GM18498 (cell line): Measurements from ENCODE around the gene UVSSA.
"Not testable (repeated sequence)": the region's sequence is repeated elsewhere in the genome, so short reads cannot be mapped to it uniquely, and the experiment has no call there.

Experiments
- ATAC-seq: cut with Tn5 transposase; IDR thresholded peaks from one replicate; pipeline ENCODE4 v1.9.1; 2021; ENCODE audit warnings: mild to moderate bottlenecking, moderate library complexity; ENCODE audit not compliant: unreplicated experiment

The UVSSA gene

DNA sequence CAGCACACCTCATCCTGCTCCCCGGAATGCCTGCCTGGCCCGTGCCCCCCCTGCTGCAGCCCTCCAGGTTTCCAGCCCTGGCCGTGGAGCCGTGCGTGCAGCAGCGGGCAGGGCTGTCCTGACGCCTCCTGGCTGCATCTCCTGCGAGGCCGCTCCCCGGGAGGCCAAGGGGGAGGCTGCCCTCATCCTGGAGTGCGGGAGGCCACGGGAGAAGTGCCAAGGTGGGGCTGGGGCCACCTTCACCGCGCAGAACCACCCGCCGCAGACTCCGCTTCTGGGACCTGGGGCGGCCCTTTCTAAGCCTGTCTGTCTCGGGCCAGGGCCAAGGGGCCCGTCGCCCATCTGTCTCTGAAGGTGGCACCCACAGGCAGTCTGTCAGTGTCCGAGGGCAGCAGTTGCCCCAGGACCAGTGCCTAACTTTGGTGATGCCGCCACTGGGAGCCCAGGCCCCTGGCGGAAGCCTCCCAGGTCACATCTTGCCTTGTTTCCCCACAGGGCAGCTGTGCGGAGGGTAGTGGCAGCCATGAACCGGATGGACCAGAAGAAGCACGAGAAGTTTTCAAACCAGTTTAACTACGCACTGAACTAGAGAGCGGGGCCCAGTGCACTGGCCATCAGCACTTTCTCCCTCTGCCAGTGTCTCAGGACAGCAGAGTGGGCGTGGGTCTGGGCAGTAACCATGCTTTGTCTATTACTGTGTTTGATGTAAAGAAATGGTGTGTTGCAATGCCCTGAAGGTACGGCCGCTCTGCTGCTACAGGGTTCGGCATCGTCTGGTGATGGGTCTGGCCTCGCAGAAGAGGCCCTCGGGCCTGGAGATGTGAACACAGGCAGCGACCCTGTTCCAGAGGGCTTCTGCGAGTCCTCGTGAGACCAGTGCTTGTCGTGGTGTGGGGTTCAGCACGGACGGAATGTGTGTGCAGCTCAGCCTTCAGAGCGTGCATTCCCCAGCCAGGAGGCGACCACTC is 38.6 kb downstream of the UVSSA start:
- no peak for ATAC-seq

- ATAC-seq: not testable (repeated sequence)
Measured at GRCh38 chr4:1393363-1393762, 46.4 kb downstream of the UVSSA start.

- ATAC-seq: no peak
Measured at GRCh38 chr4:1393866-1394265, 46.9 kb downstream of the UVSSA start.

- ATAC-seq: not testable (repeated sequence)
Measured at GRCh38 chr4:1394554-1395388, 47.8 kb downstream of the UVSSA start.

- ATAC-seq: not testable (repeated sequence)
Measured at GRCh38 chr4:1395389-1395820, 48.4 kb downstream of the UVSSA start.

GRCh38 chr4:1395941-1396805 is 49.2 kb downstream of the UVSSA start:
- ATAC-seq: no peak

- no peak for ATAC-seq
Measured at GRCh38 chr4:1396806-1397455, 49.9 kb downstream of the UVSSA start.

- no peak for ATAC-seq
Measured at GRCh38 chr4:1398681-1399507, 51.9 kb downstream of the UVSSA start.

DNA sequence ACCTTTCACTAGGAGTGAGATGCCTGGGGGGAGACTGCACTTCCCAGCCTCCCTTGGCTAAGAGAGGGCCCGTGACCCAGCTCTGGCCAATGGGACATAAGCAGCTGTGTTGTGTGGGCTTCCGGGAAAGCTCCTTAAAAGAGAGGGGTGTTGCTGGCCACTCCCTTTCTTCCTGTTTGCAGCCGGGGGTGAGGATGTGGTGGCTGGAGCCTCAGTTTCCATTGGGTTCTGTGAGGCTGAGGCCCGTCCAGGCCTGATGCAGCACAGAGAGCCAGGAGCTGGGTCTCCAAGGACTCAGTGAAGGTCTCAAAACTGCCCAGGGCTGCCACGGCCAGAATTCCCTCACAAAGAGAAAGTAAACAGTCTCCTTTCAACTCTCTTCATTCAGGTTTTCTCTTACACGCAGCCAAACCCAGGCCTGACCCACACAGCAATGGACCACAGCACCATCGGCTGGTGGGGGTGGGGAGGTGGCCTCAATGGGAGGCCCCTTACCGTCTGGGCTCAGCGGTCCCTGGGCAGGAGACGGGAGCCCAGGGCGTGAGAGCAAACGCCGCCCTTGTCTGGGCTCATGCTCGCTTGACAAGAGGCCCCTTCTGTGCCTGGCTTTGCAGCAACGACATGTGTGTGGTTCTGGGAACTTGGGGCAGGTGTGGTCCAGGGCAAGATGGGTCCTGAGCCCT is 52.6 kb downstream of the UVSSA start:
- ATAC-seq: no peak

DNA sequence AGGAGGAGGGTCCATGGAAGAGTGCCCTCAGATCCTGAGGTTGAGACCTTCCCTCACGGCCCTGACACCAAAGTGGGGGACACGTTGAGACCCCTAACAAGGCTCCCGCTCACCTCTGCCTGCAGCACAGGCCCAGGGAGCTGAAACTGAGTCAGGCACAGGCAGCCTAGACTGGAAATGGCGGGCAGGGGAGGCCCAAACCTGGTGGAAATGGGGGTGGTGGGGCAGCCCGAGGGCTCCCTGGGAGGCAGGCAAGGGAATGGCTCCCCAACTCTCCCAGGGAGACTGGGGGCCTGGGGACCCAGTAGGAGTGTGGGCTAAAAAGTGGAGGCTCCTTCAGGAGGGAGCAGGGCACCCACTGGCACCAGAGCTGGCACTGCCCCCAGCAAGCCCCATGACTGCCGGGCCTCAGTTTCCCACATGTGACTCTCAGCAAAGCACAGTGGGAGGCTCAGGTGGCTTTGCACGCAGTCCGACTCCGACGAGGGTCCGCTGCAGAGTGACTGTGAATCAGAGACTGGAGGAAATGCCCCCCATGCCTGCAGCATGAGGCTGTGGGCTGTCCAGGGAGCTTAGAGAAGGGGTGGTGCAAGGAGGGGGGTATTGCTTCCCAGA is 53.3 kb downstream of the UVSSA start:
- ATAC-seq: no peak

GRCh38 chr4:1400831-1401408 is 53.9 kb downstream of the UVSSA start:
- no peak for ATAC-seq

GRCh38 chr4:1401409-1402020 is 54.5 kb downstream of the UVSSA start:
- ATAC-seq: no peak

DNA sequence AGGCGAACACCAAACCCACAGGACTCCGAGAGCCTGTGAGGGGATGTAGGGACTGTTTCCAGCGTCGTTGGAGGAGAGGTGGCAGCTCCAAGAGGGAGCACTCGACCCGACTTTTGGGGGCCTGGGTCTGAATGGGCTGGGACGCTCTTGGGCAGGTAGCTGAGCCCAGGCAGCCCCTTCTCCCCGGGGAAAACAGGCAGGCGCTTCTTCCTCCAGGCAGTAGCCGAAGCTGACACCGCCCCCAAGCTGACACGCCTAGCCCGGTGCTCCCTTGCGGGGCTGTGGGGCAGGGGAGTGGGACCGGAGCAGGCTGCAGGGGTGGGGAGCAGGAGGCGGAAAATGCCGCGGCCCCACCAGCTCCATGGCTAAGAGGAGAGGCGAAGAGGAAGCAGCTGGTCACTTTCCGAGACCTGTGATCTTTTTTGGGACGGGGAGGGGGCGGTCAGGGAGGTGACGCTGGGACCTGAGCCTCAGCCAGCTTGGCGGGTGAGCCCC is 55.1 kb downstream of the UVSSA start:
- no peak for ATAC-seq

- ATAC-seq: no peak
Measured at GRCh38 chr4:1402516-1403091, 55.6 kb downstream of the UVSSA start.

DNA sequence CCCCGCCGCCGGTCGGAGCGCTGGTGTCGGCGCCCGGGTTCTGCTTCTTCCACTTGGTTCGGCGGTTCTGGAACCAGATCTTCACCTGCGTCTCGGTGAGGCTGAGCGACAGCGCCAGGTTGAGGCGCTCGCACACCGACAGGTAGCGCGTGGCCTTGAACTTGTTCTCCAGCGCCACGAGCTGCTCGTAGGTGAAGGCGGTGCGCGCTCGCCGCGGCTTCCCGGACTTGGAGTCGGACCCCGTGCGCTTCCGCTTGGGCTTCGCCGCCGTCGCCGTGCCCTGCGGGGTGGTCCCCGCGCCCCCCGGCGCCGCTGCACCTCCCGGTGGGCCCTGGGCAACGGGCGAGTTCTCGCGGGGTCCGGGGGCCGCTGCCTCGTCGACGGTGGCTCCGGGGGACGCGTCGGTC is 56.2 kb downstream of the UVSSA start:
- no peak for ATAC-seq

DNA sequence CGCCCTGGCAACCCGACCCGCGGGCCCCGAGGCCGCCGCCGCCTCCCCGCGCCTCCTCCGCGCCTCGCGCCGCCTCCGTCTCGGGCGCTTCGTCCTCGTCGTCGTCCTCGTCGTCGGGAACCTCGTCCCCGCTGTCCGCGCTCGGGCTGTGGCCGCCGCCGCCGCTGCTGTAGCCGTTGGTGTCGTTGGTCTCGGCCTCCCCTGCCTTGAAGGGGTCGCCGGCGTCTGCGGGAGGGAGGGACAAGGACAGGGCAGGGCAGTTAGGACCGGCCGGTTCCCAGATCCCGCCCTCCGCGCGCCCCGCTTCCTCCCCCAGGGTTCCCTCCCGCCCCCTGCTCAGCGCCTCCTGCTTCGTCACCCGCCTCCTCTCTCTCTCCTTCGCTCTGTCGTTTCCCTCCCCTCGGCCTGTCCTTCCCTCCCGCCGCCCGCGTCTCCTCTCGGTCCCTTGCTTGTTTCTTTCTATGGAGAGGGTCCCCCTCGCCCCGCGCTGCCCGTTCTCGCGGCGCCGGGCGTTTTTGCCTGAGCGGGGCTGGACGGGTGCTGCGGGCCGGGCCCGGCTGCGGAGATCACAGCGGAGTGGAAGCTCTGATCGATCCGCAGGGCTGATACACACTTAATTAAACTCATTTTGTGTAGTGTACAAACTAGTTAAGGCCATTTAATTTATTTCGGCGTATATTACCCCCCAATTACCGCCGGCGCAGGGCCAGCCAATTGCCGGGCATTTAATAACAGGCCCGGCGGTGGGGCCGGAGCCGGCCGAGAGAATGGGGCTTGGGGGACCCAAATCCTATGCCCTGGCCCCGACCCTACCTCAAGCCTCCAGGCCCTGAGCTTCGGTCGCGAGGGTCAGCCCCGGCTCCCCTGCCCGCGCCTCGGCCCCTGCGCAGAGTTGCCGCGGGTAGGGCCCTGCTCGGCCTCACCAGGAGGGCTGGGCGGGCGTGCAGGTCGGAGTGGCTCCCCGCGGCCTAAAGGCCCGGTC is 56.9 kb downstream of the UVSSA start:
- ATAC-seq: no peak
